T-helper 1 cell treated with Interleukin-12 subunit alpha and Interleukin-12 subunit beta and Interleukin-4 antibody, amounts not matched to agents 30 ng/mL and 1 ng/mL, for 36 hours (primary cell): ENCODE data around the gene SMTNL2. TPM values are rescaled to one million over a fixed set of nuclear protein-coding genes. Genes with fewer than 3 reads are reported as not detected.
"Not testable (repeated sequence)": the region's sequence is repeated elsewhere in the genome, so short reads cannot be mapped to it uniquely, and the experiment has no call there.

Experiments
- intact Hi-C: fragments of 100-400 bp; cut with micrococcal nuclease; formaldehyde crosslinking; loops from one replicate; pipeline ENCODE4 v1.15.1; 2024
- total RNA-seq: library from RNA; stranded (reverse); gene quantifications from 2 replicates; pipeline ENCODE4 v1.2.3, GENCODE V29; 2022

The SMTNL2 gene
- total RNA-seq, 1 donor from 2014 or later = not detected

- intact Hi-C loops = no loop called here
Measured at GRCh38 chr17:4582691-4583090, 1.6 kb upstream of the SMTNL2 start.

- intact Hi-C loops = no loop called here
Measured at GRCh38 chr17:4583206-4583605, 1.1 kb upstream of the SMTNL2 start.

GRCh38 chr17:4583782-4584100 lies 588 bp upstream of the SMTNL2 start:
- intact Hi-C loops = no loop called here

GRCh38 chr17:4584917-4585637 lies 748 bp downstream of the SMTNL2 start:
- intact Hi-C loops = no loop called here

GRCh38 chr17:4585638-4585994 lies 1.3 kb downstream of the SMTNL2 start:
- intact Hi-C loops = no loop called here

- intact Hi-C loops = no loop called here
Measured at GRCh38 chr17:4586043-4586442, 1.7 kb downstream of the SMTNL2 start.

GRCh38 chr17:4587195-4587594 lies 2.9 kb downstream of the SMTNL2 start:
- intact Hi-C loops = no loop called here

GRCh38 chr17:4587803-4588202 lies 3.5 kb downstream of the SMTNL2 start:
- intact Hi-C loops = no loop called here

- intact Hi-C loops = no loop called here
Measured at GRCh38 chr17:4588391-4588790, 4.1 kb downstream of the SMTNL2 start.

GRCh38 chr17:4588898-4589625 lies 4.7 kb downstream of the SMTNL2 start:
- intact Hi-C loops = no loop called here

- intact Hi-C loops = not testable (repeated sequence)
Measured at GRCh38 chr17:4590042-4590441, 5.7 kb downstream of the SMTNL2 start.

GRCh38 chr17:4590981-4591453 lies 6.7 kb downstream of the SMTNL2 start:
- intact Hi-C loops = no loop called here

GRCh38 chr17:4591529-4591928 lies 7.2 kb downstream of the SMTNL2 start:
- intact Hi-C loops = no loop called here

- intact Hi-C loops = no loop called here
Measured at GRCh38 chr17:4592240-4593005, 8.1 kb downstream of the SMTNL2 start.

GRCh38 chr17:4593021-4593421 lies 8.7 kb downstream of the SMTNL2 start:
- intact Hi-C loops = no loop called here

GRCh38 chr17:4594406-4594805 lies 10.1 kb downstream of the SMTNL2 start:
- intact Hi-C loops = no loop called here

GRCh38 chr17:4594931-4595684 lies 10.8 kb downstream of the SMTNL2 start:
- intact Hi-C loops = loop anchor here (1.0 kb wide), 1 partner anchor 294 kb away; no protein-coding TSS in a partner anchor

- intact Hi-C loops = loop anchor here (1.0 kb wide), 1 partner anchor 293 kb away; no protein-coding TSS in a partner anchor
Measured at GRCh38 chr17:4595685-4596342, 11.5 kb downstream of the SMTNL2 start.

GRCh38 chr17:4596636-4597380 lies 12.5 kb downstream of the SMTNL2 start:
- intact Hi-C loops = no loop called here

- intact Hi-C loops = no loop called here
Measured at GRCh38 chr17:4597975-4598374, 13.6 kb downstream of the SMTNL2 start.
